Ammon's horn (tissue), 1 donor: ENCODE measurements around the gene FGF12.
"Not testable (repeated sequence)": the region's sequence is repeated elsewhere in the genome, so short reads cannot be mapped to it uniquely, and the experiment has no call there.

ENCODE experiments used
- DNase-seq: peaks from one replicate; pipeline ENCODE4 v3.0.0-alpha.2; 2016; ENCODE audit warnings: low spot score

FGF12 gene

DNA sequence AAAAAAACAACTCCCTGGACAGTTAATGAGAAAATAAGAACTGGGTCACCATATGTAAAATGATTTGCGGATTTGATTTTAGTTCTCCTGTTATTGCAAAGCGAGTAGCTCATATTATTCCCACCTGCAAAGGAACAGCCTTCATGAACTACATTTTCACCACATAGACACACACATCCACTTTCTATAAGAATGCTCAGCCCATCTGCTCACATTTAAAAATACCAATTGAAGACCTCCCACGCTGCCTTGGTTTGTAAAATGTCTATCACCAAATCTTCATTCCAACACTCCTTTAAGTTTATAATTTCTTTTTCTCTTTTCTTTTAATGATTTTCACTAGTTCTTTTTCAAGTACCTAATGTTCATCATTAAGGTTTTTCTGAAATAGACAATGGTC lies 148.6 kb downstream of the FGF12 start:
- no peak for DNase-seq

DNA sequence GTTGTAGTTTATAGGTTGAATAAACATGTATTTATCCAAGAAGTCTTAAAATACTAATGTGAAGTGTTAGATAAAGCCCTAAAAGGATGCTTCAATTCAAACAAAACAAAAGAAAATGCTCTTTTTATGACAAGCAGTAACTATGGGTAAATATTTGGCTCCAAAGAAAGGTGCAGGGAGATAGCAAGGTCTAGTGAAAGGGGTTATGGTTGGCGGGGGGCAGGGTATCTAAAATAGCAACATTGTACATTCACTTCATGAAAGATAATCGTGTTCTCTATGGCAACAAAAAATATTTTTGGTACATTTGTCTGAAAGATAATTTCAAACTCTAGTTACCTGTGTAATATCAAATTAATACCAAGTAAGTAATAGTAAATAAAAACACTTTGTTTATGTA lies 149.5 kb downstream of the FGF12 start:
- no peak for DNase-seq

DNA sequence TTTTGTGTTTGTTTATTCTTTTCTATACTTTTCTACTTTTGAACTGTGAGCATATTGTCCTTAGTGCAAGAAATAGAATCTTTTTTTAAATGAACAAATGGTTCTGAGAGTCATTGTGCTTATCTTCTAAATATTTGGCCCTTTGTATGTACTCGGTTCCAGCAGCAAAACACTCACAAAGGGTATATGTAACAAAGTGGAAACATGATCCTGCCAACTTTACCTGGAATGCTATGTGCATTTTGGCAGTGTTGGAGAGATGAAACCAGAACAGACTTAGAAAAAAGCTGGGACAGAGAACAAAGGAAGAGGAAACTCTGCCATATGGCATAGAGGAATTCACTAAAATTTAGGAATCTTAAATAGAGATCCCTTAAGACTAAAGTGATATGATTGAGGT lies 150.1 kb downstream of the FGF12 start:
- DNase-seq: no peak

DNA sequence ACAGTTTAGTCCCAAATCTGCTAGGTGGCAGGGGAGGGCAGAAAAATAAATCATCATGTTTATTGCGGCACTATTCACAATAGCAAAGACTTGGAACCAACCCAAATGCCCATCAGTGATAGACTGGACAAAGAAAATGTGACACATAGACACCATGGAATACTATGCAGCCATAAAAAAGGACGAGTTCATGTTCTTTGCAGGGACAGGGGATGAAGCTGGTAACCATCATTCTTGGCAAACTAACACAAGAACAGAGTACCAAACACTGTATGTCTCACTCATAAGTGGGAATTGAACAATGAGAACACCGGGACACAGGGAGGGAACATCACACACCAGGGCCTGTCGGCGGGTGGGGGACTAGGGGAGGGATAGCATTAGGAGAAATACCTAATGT lies 150.6 kb downstream of the FGF12 start:
- DNase-seq: not testable (repeated sequence)

DNA sequence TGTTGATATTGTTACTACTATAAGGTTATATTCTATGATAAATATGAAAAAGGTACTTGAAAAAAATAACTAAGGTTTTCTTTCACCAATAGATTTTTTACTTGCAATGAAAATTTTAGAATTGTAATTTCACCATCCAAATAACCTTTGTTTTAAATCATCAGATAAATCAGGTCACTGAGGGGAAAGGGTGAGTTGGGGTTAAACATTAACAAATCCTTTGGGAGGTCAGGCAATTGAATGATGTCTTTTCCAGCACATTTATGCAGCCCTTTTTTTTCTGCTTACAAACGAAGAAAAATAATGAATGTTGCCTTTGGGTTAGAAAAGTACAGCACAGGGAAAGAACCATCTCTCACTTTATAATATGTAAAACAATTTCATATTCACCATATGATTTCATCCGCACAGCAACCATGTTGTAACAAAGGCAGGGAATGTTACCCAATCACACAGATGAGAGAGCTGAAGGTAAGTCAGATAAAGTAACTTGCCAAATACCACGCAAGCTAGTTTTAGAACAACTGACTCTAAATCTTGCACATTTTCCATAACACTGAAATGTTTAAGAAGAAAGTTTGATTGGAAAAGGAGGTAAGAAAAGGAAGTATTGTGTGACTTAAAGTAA lies 151.3 kb downstream of the FGF12 start:
- DNase-seq: no peak

DNA sequence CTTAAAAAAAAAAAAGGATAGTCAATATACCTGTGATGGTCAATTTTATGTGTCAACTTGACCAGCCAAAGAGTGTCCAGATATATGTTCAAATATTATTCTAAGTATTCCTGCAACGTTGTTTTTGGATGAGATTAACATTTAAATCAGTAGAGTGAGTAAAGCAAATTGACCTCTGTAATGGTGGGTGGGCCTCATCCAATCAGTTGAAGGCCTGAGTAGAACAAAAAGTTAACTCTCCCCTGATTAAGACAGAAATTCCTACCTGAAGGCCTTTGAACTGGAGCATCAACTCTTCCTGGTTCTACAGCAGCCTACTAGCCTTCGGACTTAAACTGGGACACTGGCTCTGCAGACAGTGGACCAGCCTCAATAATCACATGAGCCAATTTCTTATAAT lies 154.1 kb downstream of the FGF12 start:
- DNase-seq: no peak

DNA sequence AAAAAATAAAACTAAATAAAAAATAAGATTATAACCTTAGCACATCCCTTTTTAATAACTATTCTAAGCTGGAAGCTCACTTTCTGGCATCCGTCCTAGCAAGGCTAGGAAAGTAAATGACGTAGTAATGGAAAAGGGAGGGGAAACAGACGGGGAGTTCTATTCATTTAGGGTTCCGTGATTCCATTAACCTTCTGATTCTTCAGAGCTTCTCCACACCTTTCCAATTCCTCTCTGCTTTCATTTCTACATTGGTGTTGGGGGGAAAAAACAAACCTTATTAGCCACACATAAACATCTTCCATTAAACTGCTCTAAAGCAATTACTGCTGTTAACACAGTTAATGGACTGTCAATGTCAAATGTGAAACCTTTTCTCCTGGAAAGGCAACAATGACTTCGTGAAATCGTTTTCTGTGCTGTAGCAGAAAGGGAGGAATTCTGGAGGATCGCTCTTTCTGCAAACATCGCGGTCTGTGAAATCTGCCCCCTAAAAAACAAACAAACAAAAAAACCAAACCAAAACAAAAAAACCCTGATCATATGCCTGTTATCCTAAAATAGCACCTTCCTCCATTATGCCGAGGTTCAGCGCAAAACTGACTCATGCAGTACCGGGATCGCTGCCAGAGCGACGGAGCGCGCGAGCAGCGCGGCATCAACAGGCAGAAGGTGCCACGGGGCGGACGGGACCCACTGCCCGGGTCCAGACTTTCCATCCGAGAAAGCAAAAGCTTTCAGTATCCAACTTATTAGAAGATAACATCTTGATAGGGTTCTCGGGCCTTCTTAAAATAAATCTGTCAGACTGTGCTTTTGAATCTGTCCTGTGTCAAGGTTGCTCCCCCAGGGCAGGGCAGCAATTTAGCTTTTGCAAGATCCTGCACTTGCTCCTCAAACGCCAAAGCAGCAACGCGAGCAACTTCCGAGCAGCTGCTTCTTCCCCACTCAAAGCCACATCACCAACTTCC lies 156.2 kb downstream of the FGF12 start:
- peak; percentile 70 for DNase-seq

DNA sequence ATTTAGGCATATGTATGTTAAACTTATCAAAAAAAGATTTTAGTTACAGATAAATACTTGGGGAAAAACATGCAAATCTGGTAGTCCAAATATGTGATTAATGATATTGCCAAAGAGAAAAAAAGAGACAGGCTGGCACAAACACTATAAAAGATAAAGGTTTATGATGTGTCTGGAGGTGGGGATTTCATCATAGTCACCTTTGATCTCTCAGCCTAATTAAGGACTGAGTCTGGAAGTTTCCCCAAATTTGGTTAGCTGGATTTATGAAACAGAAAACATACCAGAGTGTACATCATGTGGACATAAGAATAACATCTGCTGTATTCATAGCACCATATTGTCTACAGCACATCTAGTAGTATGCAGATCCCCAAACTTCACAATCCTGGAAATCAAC lies 157.0 kb downstream of the FGF12 start:
- DNase-seq: no peak

DNA sequence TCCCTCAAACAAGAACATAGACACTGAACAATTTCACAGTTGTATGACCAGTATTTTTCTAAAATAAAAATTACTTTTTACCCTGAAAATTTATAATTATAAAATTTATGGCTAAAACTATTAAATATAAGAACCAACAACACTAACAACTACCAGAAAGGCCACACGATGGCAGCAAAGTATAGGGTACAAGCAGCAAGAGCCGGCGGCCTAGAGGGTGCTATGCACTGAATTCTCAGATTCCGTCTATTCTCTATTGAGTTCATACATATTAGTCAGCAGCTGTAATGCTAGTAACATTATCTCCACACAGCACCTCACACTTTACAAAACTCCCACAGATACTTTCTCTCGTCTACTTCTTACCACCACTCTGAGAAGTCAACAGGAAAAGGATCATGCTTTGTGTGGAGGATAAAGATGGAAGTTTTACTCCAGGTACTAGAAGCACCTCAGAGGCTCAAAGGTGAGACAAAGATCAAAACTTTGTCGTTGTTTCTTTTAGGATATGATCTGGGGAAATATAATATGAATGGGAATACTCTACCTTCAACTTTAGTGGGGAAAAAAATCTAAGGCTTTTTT lies 160.5 kb downstream of the FGF12 start:
- peak; percentile 93 for DNase-seq

DNA sequence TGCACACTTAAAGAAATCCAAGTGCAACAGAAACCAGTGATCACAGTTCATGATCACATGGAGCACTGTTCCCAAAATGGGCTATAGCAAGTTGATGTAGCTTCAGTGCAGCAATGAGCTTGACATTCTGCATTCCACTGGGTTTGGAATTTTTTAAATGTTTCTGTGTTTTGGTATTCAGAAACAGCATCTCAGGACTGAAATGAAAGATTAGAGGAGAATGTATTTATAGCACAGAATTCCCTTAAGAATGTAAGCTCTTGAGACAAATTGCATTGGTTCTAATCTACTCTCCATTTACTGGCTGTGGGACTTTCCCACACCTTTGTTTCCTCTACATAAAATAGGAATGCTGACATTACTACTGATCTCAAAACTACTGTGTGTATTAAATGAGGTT lies 162.7 kb downstream of the FGF12 start:
- no peak for DNase-seq

DNA sequence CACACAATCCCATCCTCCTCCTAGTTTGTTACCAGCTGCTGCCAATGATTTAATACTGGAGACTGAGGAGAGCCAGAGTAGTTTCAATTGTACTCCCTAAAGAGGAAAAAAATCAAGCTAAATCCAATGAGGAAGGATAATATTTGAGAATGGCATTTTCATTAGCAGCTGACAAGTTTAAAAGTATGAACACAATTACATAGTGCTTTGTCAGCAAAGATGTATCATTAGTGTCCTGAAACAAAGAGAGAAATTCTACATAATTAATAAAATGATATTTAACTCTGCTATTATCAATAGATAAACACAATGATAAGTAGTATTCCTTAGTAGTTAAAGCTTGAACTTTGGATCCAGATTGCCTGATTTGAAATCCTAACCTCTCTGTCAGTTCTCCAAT lies 163.9 kb downstream of the FGF12 start:
- DNase-seq: no peak

DNA sequence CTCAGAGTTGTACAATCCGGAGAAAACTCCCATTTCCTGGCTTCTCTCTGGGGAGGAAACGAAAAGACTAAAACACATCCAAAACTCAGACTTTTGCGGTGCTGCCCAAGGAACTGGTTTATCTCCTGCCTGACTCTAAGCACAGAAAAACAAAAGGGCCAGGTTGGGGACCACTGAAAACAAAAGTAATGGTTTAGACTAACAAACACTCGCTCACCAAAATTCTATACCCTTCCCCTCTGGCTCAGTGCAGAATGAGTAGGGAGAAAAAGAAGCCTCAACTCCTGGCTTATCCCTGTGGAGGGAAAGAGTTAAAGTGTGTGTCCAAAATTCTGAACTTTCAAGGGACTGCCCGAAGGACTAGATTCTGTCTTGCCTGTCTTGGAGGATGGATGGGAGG lies 173.6 kb downstream of the FGF12 start:
- DNase-seq: no peak

DNA sequence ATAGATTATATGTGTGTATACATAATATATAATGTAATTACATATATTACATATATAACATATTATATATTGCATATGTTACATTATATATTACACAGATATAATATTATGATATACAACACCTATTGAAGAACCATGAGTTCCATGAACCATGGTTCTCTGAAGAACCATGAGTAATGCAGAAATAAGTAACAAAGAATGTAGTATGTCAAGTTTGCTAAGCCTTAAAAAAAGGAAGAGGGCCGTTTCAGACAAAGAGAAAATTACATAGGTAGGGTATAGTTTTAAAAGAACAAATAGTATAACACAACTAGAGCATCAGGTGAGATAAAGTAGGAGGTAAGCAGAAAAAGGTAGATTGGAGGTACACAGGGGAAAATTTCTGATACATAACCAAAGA lies 177.0 kb downstream of the FGF12 start:
- no peak for DNase-seq

DNA sequence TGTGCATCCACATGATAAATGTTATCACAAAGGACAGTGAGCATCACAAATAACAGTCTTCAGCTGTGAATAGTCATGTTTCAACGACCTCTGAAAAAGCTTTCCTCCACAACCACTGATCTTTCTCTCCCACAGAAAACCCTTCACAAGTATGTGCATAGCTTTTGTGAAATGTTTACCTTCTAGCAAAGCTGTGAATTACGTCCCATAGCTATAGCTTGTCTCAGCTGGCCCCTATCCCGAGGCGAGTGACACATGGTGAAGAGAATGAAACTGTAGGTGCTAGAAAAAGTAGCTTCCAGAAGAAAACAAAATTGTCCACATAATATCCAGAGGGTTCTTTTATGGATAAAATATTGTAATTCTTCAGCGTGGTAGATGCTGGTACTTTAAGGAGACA lies 182.0 kb downstream of the FGF12 start:
- DNase-seq: no peak

DNA sequence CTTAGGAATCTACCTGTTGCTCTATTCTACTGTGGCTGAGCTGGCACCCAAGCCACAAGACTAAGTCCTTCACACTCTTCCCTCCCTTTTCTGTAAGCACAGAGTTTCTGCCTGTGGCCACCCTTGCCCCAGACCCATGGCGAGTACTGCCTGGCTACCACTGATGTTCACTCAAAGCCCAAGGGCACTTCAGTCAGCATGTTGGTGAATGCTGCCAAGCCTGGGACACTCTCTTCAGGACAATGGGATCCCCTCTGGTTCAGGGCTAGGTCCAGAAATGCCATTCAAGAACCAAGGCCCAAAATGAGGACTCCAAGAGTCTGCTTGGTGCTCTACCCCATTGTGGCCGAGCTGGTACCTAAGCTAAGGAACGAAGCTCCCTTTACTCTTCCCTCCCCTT lies 184.2 kb downstream of the FGF12 start:
- DNase-seq: no peak

DNA sequence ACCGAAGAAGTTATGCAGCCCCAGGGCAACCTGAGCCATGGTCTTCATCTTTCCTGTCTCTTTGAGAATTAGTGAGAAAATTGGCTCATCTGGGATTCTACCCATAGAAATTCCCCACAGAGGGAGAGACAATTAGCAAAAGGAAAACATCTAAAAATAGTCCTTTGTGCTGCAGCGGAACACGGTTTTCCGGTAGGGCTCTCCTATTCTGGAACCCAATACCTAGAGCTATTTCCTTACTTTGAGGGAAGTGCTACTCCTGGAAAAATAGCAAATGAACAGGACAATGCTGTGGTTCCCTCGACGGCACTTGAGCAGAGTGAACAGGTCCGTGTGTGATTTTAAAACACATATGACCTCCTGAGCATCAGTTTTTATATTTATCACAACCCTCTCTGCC lies 210.5 kb downstream of the FGF12 start:
- no peak for DNase-seq

DNA sequence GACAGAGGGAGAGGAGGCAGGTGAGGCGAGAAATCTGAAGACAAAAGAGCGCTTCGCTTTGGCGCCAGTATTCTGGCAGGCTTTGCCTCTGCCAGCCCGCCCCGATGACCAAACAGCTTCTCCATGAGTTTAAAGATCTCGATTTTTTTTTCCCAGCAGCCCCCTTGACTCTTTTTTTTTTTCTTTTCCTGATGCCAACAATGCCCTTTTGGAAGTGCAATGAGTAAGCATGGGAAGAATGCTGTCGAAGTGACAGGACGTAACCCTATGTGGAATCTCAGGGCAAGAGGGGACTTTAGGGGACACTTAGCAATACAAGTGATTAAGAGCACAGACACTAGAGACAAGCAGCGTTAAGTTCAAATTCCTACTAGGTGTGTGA lies 211.7 kb downstream of the FGF12 start:
- DNase-seq: no peak

DNA sequence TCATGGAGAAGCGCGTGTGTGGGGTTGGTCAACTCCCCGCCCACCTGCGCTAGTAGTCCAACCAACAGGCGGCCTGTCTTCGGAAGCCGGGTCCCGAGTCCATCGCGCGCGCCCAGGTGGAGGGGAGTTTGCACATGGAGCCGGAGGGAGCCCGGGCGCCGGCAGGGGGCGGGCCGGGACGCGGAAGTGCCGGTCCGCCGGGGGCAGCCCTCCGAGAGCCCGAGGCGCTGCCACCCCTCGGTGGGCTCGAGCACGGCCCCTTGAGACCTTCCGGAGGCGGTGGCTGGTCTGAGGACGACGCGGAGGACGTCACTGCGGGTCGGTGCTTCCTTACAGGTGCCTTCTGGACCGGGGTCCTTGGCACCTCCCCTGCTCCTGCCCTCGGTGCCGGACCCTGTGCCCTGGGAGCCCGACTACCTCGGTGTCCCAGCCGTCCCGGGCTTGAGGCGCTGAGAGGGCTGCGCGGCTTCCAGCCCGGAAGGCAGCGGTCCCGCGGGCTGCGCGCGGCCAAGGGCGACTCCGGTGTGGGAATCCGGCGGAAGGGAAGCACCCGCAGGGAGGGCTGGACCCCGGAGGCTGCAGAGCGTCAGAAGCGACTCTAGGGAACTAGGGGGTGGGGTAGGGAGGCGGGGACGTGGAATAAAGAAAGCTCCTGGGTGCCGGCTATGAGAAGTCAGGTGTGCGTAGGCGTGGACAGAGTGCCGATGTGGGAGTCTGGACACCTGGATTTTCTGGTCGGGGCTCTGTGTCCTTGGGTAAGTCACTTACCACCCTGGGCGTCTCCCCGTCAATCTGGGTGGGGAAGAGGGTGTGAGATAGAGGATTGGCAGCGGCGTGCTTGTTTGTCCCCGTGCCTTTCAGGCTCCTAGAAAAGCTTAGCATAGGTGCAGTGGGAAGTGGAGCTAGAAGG lies 212.3 kb downstream of the FGF12 start:
- no peak for DNase-seq

DNA sequence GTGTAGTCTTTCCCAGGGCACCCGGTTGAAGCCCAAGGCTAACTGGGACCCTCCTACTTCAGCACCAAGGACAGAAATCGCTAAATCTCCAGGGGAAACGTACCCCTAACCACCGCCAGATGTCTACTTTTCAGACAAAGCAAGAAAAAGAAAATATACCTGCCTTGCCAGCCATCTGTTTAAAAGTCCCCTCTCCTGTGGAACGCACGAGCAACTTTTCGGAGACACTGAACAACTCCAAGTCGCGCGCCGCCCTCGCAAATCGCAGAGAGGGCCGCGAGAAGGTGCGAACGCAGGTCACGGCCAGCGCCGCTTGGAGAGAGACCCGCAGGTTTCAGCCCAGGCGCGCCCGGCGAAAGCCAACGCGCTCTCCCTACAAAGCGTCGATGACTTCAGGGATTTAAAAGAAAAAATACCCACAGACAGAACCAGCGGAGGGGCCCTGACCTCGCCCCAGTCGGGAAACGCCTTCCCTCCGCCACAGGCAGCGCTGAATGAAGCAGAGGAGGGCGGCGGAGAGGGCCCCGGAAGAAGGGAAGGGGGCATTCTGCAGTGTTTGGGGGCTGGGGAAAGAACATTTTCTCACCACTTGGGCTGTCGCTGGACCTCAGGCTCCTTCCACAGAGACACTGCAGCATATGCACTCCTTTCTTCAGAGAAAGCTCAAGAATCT lies 213.1 kb downstream of the FGF12 start:
- no peak for DNase-seq

DNA sequence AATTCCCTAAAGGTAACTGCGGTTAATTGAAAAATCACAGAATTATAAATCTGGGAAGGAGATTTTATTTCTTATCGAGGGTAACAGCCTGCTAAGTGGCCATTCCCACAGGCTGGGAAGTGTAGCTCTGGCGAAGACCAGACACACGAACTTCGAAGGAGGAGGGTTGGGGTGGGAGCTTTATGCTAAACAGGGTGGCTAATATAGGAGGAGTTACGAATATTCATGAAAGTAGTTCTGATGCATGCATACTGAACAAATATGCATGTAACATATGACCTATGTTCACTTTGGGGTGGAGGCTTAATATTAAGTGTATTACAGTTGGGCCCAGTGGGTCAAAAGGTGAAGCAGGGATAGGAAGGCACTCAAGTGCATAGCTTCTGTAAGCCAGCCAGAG lies 221.6 kb downstream of the FGF12 start:
- no peak for DNase-seq

DNA sequence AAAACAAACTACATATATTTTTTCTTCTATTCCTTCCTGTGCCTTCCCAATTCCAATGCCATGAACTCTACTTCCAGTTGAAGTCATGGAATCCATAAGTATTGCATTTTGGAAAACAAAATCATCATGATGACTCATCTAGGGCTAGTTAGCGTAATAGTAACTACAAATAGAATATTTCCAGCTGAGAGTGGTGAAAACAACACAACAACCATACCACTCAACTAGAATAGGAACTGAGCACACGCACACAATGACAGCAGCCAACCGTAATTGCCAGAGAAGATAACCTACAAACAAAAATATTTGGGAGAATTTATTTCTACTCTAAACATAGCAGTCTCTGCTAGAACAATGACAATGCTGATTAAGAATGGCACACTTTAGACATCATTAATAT lies 225.9 kb downstream of the FGF12 start:
- DNase-seq: no peak
